H9 (cell line): Measurements from ENCODE around the gene PLAC9. TPM values are rescaled to one million over a fixed set of nuclear protein-coding genes. Genes with fewer than 3 reads are reported as not detected.

Source experiments
- DNase-seq: peaks from one replicate; pipeline ENCODE4 v3.0.0-alpha.2; 2017
- H2AFZ ChIP-seq: one replicate; pipeline ENCODE4 v1.6.1; 2013; ENCODE audit warnings: mild to moderate bottlenecking, low read length, control low read depth, moderate library complexity
- H2AK5ac ChIP-seq: 2 replicates; pipeline ENCODE4 v1.6.1; 2013; ENCODE audit warnings: low read length, control low read depth, mixed read lengths; ENCODE audit not compliant: insufficient read length
- H2BK120ac ChIP-seq: one replicate; pipeline ENCODE4 v1.6.1; 2013; ENCODE audit warnings: low read depth, mild to moderate bottlenecking, low read length, control low read depth, inconsistent platforms; ENCODE audit not compliant: poor library complexity, severe bottlenecking
- H2BK12ac ChIP-seq: 2 replicates; pipeline ENCODE4 v1.6.1; 2013; ENCODE audit warnings: low read length, control low read depth, mixed read lengths, low read depth; ENCODE audit not compliant: insufficient read length
- H2BK15ac ChIP-seq: 2 replicates; pipeline ENCODE4 v1.6.1; 2013; ENCODE audit warnings: low read depth, low read length, control low read depth
- H2BK20ac ChIP-seq: one replicate; pipeline ENCODE4 v1.6.1; 2013; ENCODE audit warnings: low read depth, mild to moderate bottlenecking, low read length, control low read depth, inconsistent platforms; ENCODE audit not compliant: poor library complexity, severe bottlenecking
- H2BK5ac ChIP-seq: 2 replicates; pipeline ENCODE4 v1.6.1; 2013; ENCODE audit warnings: low read length, control low read depth, mixed read lengths; ENCODE audit not compliant: insufficient read length
- H3K14ac ChIP-seq: 2 replicates; pipeline ENCODE4 v1.6.1; 2013; ENCODE audit warnings: low read length, control low read depth; ENCODE audit not compliant: insufficient read depth
- H3K18ac ChIP-seq: 2 replicates; pipeline ENCODE4 v1.6.1; 2013; ENCODE audit warnings: low read depth, mild to moderate bottlenecking, mixed read lengths, low read length, control low read depth; ENCODE audit not compliant: insufficient read length
- H3K23ac ChIP-seq: 2 replicates; pipeline ENCODE4 v1.6.1; 2013; ENCODE audit warnings: low read length, control low read depth, mixed read lengths, low read depth; ENCODE audit not compliant: insufficient read length
- H3K23me2 ChIP-seq: 2 replicates; pipeline ENCODE4 v1.6.1; 2013; ENCODE audit warnings: low read depth, mild to moderate bottlenecking, mixed read lengths, low read length, control low read depth; ENCODE audit not compliant: insufficient read length, poor library complexity, severe bottlenecking
- H3K27ac ChIP-seq: 2 replicates; pipeline ENCODE4 v1.5.1; 2013; ENCODE audit warnings: low read length, control low read depth, mixed read lengths, low read depth; ENCODE audit not compliant: insufficient read length
- H3K27me3 ChIP-seq: 2 replicates; pipeline ENCODE4 v1.6.1; 2013; ENCODE audit warnings: low read length, control low read depth, inconsistent platforms; ENCODE audit not compliant: insufficient read depth
- H3K4ac ChIP-seq: 2 replicates; pipeline ENCODE4 v1.6.1; 2013; ENCODE audit warnings: low read depth, mild to moderate bottlenecking, control low read depth, inconsistent platforms, low read length, moderate library complexity
- H3K4me1 ChIP-seq: 2 replicates; pipeline ENCODE4 v1.6.1; 2013; ENCODE audit warnings: low read length, control low read depth, inconsistent platforms; ENCODE audit not compliant: insufficient read depth
- H3K4me2 ChIP-seq: 2 replicates; pipeline ENCODE4 v1.6.1; 2013; ENCODE audit warnings: low read length, control low read depth, mixed read lengths; ENCODE audit not compliant: insufficient read length, insufficient read depth
- H3K56ac ChIP-seq: 2 replicates; pipeline ENCODE4 v1.6.1; 2013; ENCODE audit warnings: low read depth, mild to moderate bottlenecking, mixed read lengths, low read length, control low read depth; ENCODE audit not compliant: insufficient read length
- H3K79me1 ChIP-seq: 2 replicates; pipeline ENCODE4 v1.6.1; 2013; ENCODE audit warnings: low read depth, mild to moderate bottlenecking, moderate library complexity, low read length, control low read depth, inconsistent platforms; ENCODE audit not compliant: insufficient read depth, poor library complexity, severe bottlenecking
- H3K79me2 ChIP-seq: 2 replicates; pipeline ENCODE4 v1.6.1; 2013; ENCODE audit warnings: low read length, control low read depth, inconsistent platforms; ENCODE audit not compliant: insufficient read depth
- H3K9ac ChIP-seq: 2 replicates; pipeline ENCODE4 v1.6.1; 2013; ENCODE audit warnings: low read length, control low read depth, mixed read lengths; ENCODE audit not compliant: insufficient read length; ENCODE audit errors: extremely low read depth
- H3K9me3 ChIP-seq: one replicate; pipeline ENCODE4 v1.6.1; 2013; ENCODE audit warnings: low read depth, low read length, inconsistent platforms; ENCODE audit not compliant: control insufficient read depth
- H3T11ph ChIP-seq: one replicate; pipeline ENCODE4 v1.6.1; 2013; ENCODE audit warnings: mild to moderate bottlenecking, low read length, control low read depth, inconsistent platforms
- H4K20me1 ChIP-seq: one replicate; pipeline ENCODE4 v1.6.1; 2013; ENCODE audit not compliant: control insufficient read depth, insufficient read length, insufficient read depth
- H4K5ac ChIP-seq: 2 replicates; pipeline ENCODE4 v1.6.1; 2013; ENCODE audit warnings: low read depth, mild to moderate bottlenecking, mixed read lengths, low read length, control low read depth; ENCODE audit not compliant: insufficient read length
- H4K8ac ChIP-seq: replicated peaks from 2 replicates; pipeline ENCODE4 v1.6.1; 2013; ENCODE audit warnings: low read length, control low read depth, mixed read lengths, low read depth; ENCODE audit not compliant: insufficient read length
- H4K91ac ChIP-seq: 2 replicates; pipeline ENCODE4 v1.6.1; 2013; ENCODE audit warnings: low read depth, mild to moderate bottlenecking, moderate library complexity, mixed read lengths, low read length, control low read depth; ENCODE audit not compliant: insufficient read length
- H3K27ac Mint-ChIP-seq, 3 experiments: 2 replicates in 2 of 3; 3 replicates in 1 of 3; pipeline ENCODE4 v1.8.0; 2020 to 2021; ENCODE audit warnings: mixed read lengths in 3 of 3, mild to moderate bottlenecking in 1 of 3, moderate library complexity in 1 of 3
- H3K27me3 Mint-ChIP-seq: 2 replicates; pipeline ENCODE4 v1.8.0; 2021; ENCODE audit warnings: low read depth, mild to moderate bottlenecking, moderate library complexity, mixed read lengths
- H3K36me3 Mint-ChIP-seq, 3 experiments: 2 replicates in 2 of 3; 3 replicates in 1 of 3; pipeline ENCODE4 v1.8.0; 2020 to 2021; ENCODE audit warnings: low read depth in 3 of 3, mixed read lengths in 3 of 3; ENCODE audit not compliant: insufficient read depth in 1 of 3
- H3K4me1 Mint-ChIP-seq, 2 experiments: 2 replicates each; pipeline ENCODE4 v1.8.0; 2020; ENCODE audit warnings: mixed read lengths in 2 of 2
- H3K4me3 Mint-ChIP-seq, 2 experiments: 2 replicates in 1 of 2; 3 replicates in 1 of 2; pipeline ENCODE4 v1.8.0; 2020 to 2021; ENCODE audit warnings: mild to moderate bottlenecking in 2 of 2, mixed read lengths in 2 of 2, moderate library complexity in 1 of 2
- H3K9me3 Mint-ChIP-seq, 2 experiments: 2 replicates in 1 of 2; 3 replicates in 1 of 2; pipeline ENCODE4 v1.8.0; 2020; ENCODE audit warnings: mild to moderate bottlenecking in 2 of 2, mixed read lengths in 2 of 2, moderate library complexity in 1 of 2
- WGBS: extraction: QIAGEN DNeasy Blood & Tissue Kit; methylation state at CpG from one replicate; pipeline ENCODE4 v1.1.7; 2013; ENCODE audit warnings: missing lambda C conversion rate, low lambda C conversion rate, mixed read lengths; ENCODE audit not compliant: insufficient read length; ENCODE audit errors: extremely low coverage; 5-methylcytosine and 5-hydroxymethylcytosine counted together
- total RNA-seq: library from RNA; stranded (reverse); gene quantifications from 2 replicates; pipeline ENCODE4 v1.2.1, GENCODE V29; 2021
- TF ChIP-seq, protein P1 (sequence below): fragments of 200-600 bp; sonication (generic); conservative IDR thresholded peaks from 3 replicates; pipeline ENCODE4 v1.8.0; 2021; ENCODE audit warnings: antibody characterized with exemption, mild to moderate bottlenecking

The PLAC9 gene
- total RNA-seq, 1 experiment from 2014 or later, result 4.3 TPM

DNA sequence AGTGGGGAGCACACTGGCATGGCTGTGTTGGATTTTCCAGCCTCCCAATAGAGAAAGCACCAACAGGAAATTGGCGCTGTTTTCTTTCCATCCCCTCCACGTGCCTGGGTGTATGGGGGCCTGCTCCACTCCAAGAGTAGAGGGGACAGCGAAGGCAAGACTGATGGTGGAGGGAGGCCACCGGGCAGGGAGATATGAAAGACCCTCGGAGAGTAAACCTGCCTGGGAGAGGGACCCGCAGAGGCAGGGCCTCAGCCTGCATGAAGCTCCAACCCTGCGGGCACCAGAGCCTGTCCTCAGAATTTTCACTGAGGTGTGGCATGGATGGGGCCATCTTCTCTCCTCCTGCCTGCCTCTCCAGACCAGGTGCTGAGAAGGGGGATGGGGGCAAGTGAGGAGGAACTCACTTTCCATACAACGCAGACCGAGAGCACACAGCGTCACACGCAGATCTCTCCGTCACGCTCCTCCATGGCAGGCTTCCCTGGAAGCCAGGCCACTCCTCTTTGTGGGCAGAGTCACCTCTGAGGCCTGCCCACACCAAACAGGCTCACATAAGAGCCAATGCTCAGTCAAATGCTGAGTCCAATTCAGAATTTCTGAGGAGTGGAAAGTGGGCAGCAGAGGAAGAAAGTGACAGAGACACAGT lies 54.0 kb downstream of the PLAC9 start:
- H2BK20ac ChIP-seq, result no peak overlapping the region
- TF ChIP-seq, protein P1, sequence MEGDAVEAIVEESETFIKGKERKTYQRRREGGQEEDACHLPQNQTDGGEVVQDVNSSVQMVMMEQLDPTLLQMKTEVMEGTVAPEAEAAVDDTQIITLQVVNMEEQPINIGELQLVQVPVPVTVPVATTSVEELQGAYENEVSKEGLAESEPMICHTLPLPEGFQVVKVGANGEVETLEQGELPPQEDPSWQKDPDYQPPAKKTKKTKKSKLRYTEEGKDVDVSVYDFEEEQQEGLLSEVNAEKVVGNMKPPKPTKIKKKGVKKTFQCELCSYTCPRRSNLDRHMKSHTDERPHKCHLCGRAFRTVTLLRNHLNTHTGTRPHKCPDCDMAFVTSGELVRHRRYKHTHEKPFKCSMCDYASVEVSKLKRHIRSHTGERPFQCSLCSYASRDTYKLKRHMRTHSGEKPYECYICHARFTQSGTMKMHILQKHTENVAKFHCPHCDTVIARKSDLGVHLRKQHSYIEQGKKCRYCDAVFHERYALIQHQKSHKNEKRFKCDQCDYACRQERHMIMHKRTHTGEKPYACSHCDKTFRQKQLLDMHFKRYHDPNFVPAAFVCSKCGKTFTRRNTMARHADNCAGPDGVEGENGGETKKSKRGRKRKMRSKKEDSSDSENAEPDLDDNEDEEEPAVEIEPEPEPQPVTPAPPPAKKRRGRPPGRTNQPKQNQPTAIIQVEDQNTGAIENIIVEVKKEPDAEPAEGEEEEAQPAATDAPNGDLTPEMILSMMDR, result no peak
- H3K4me1 ChIP-seq, result 0 out of 2 replicates have a peak, but pooled peaks cover 2% of the 10 kb centered on the region
- H4K8ac ChIP-seq, result no peak overlapping the region
- no peak overlapping the region for H2BK15ac ChIP-seq
- H3K9me3 ChIP-seq, result no peaks in the 10 kb centered on the region
- H4K5ac ChIP-seq, result no peak overlapping the region
- H3K9me3 Mint-ChIP-seq, result no peaks in the 10 kb centered on the region
- H2AFZ ChIP-seq, result no peak overlapping the region
- H4K91ac ChIP-seq, result no peak overlapping the region
- H2BK12ac ChIP-seq, result no peak overlapping the region
- H2BK5ac ChIP-seq, result no peak overlapping the region
- no peak overlapping the region for H3T11ph ChIP-seq
- H4K20me1 ChIP-seq, result no peaks in the 10 kb centered on the region
- no peak overlapping the region for H3K18ac ChIP-seq
- H3K56ac ChIP-seq, result no peak overlapping the region
- no CpG with 5 or more reads among the region's 13 CpGs for WGBS
- H2BK120ac ChIP-seq, result no peak overlapping the region
- H3K4me3 Mint-ChIP-seq, result no peak overlapping the region
- H3K27ac ChIP-seq, result no peak overlapping the region
- H2AK5ac ChIP-seq, result no peak overlapping the region
- no peak overlapping the region for H3K4me2 ChIP-seq
- peaks cover 5 to 35% of the 10 kb centered on the region in 2 experiments for H3K4me1 Mint-ChIP-seq
- no peak overlapping the region for H3K27ac Mint-ChIP-seq
- H3K23me2 ChIP-seq, result no peaks in the 10 kb centered on the region
- H3K79me1 ChIP-seq, result peaks cover 3% of the 10 kb centered on the region
- 0 out of 2 replicates have a peak, but pooled peaks cover under 1% of the 10 kb centered on the region for H3K79me2 ChIP-seq
- H3K14ac ChIP-seq, result no peak overlapping the region
- no peak overlapping the region for H3K9ac ChIP-seq
- no peaks in the 10 kb centered on the region for H3K27me3 Mint-ChIP-seq
- no peak overlapping the region for H3K23ac ChIP-seq
- H3K27me3 ChIP-seq, result no peaks in the 10 kb centered on the region
- DNase-seq, result no peak
- no peak overlapping the region for H3K4ac ChIP-seq
- peaks cover 0 to 2% (median 2%) of the 10 kb centered on the region in 3 experiments; a peak in 3 of 7 replicates for H3K36me3 Mint-ChIP-seq
